Fibroblast of skin of left quadriceps (primary cell): Measurements from ENCODE around the gene AP3S2.
"Not testable (repeated sequence)": the region's sequence is repeated elsewhere in the genome, so short reads cannot be mapped to it uniquely, and the experiment has no call there.

Experiments used
- DNase-seq, 2 experiments: peaks; one replicate each; pipeline ENCODE4 v3.0.0-alpha.2; 2013; ENCODE audit warnings: low read depth in 2 of 2

AP3S2 gene

GRCh38 chr15:89834465-89835175 lies 59.2 kb downstream of the AP3S2 start:
- DNase-seq: not testable (repeated sequence)

- no peak for DNase-seq
These were observed 59.8 kb downstream of the AP3S2 start for GRCh38 chr15:89833966-89834365.

GRCh38 chr15:89830639-89831038 lies 63.2 kb downstream of the AP3S2 start:
- DNase-seq: no peak

- DNase-seq: no peak
These were observed 64.0 kb downstream of the AP3S2 start for GRCh38 chr15:89829616-89830440.

GRCh38 chr15:89829161-89829560 lies 64.6 kb downstream of the AP3S2 start:
- no peak for DNase-seq

GRCh38 chr15:89828281-89829145 lies 65.3 kb downstream of the AP3S2 start:
- no peak for DNase-seq

GRCh38 chr15:89827829-89828228 lies 66.0 kb downstream of the AP3S2 start:
- DNase-seq: no peak

- no peak for DNase-seq
These were observed 66.8 kb downstream of the AP3S2 start for GRCh38 chr15:89826671-89827655.

GRCh38 chr15:89825271-89825940 lies 68.4 kb downstream of the AP3S2 start:
- DNase-seq: no peak

GRCh38 chr15:89824607-89824867 lies 69.3 kb downstream of the AP3S2 start:
- no peak for DNase-seq

- no peak for DNase-seq
These were observed 69.8 kb downstream of the AP3S2 start for GRCh38 chr15:89823836-89824606.

- DNase-seq: peak; percentile 7 to 23
These were observed 70.7 kb downstream of the AP3S2 start for GRCh38 chr15:89822951-89823711.

GRCh38 chr15:89822611-89822950 lies 71.2 kb downstream of the AP3S2 start:
- DNase-seq: no peak

GRCh38 chr15:89822026-89822425 lies 71.8 kb downstream of the AP3S2 start:
- DNase-seq: no peak

GRCh38 chr15:89820666-89821611 lies 72.9 kb downstream of the AP3S2 start:
- DNase-seq: no peak

- no peak for DNase-seq
These were observed 75.5 kb downstream of the AP3S2 start for GRCh38 chr15:89818287-89818686.

- no peak for DNase-seq
These were observed 76.0 kb downstream of the AP3S2 start for GRCh38 chr15:89817701-89818280.

GRCh38 chr15:89815769-89816168 lies 78.0 kb downstream of the AP3S2 start:
- DNase-seq: no peak
